Measurements from ENCODE around the gene HLTF.
"Not testable (repeated sequence)": the region's sequence is repeated elsewhere in the genome, so short reads cannot be mapped to it uniquely, and the experiment has no call there.

Gene HLTF

GRCh38 chr3:149104484-149104883 lies 18.2 kb upstream of the HLTF start:
- TF ChIP-seq, protein P1, sequence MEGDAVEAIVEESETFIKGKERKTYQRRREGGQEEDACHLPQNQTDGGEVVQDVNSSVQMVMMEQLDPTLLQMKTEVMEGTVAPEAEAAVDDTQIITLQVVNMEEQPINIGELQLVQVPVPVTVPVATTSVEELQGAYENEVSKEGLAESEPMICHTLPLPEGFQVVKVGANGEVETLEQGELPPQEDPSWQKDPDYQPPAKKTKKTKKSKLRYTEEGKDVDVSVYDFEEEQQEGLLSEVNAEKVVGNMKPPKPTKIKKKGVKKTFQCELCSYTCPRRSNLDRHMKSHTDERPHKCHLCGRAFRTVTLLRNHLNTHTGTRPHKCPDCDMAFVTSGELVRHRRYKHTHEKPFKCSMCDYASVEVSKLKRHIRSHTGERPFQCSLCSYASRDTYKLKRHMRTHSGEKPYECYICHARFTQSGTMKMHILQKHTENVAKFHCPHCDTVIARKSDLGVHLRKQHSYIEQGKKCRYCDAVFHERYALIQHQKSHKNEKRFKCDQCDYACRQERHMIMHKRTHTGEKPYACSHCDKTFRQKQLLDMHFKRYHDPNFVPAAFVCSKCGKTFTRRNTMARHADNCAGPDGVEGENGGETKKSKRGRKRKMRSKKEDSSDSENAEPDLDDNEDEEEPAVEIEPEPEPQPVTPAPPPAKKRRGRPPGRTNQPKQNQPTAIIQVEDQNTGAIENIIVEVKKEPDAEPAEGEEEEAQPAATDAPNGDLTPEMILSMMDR (IDR thresholded peaks at IDR 0.05; ENCODE audit: low read depth, low read length), result no peak
- no peak overlapping the region for H3K4me3 ChIP-seq (ENCODE audit: low read depth, low read length)

DNA sequence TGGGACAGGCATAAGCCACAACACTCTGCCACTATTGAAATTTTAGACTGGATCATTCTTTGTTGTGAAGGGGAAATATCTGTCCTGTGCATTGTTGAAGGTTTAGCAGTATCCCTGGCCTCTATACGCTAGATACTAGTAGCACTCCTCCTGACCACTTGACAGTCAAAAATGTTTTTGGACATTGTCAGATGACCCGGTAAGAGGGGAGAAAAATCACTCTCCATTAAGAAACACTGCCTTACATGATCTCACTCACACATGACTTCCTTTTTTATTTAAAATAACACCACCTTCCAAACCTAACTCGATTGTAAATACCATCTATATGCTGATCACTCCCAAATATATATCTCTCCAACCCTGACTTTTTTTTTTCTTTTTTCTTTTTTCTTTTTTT lies 15.3 kb upstream of the HLTF start:
- H3K4me3 ChIP-seq (ENCODE audit: low read depth, low read length), result no peak overlapping the region

DNA sequence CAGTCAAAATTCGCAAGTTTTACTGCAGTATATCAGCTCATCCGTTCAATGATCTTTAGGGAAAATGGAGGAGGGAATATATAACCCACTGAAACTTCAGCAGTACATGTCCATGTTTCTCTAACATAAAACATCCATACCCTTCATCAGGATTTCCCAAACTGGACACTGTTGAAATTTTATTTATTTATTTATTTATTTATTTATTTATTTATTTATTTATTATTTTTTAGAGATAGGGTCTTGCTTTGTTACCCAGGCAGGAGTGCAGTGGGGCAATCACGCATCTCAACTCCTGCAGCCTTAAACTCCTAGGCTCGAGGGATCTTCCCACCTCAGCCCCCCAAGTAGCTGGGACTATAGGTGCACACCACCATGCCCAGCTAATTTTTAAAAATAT lies 14.8 kb upstream of the HLTF start:
- H3K4me3 ChIP-seq (ENCODE audit: low read depth, low read length), result no peak overlapping the region
- TF ChIP-seq, protein P1 (IDR thresholded peaks at IDR 0.05; ENCODE audit: low read depth, low read length), result no peak

More for the DNA sequence above, 15.3 kb upstream of the HLTF start:
- TF ChIP-seq, protein P1 (IDR thresholded peaks at IDR 0.05; ENCODE audit: low read depth, low read length), result no peak

GRCh38 chr3:149097987-149098386 lies 11.7 kb upstream of the HLTF start:
- not testable (repeated sequence) for H3K4me3 ChIP-seq (ENCODE audit: low read depth, low read length)

GRCh38 chr3:149095487-149095886 lies 9.2 kb upstream of the HLTF start:
- TF ChIP-seq, protein P1 (IDR thresholded peaks at IDR 0.05; ENCODE audit: low read depth, low read length), result no peak
- H3K4me3 ChIP-seq (ENCODE audit: low read depth, low read length), result no peak overlapping the region

GRCh38 chr3:149091983-149092382 lies 5.7 kb upstream of the HLTF start:
- H3K4me3 ChIP-seq (ENCODE audit: low read depth, low read length), result no peak overlapping the region
- TF ChIP-seq, protein P1 (IDR thresholded peaks at IDR 0.05; ENCODE audit: low read depth, low read length), result no peak

GRCh38 chr3:149090907-149091306 lies 4.6 kb upstream of the HLTF start:
- no peak overlapping the region for H3K4me3 ChIP-seq (ENCODE audit: low read depth, low read length)

DNA sequence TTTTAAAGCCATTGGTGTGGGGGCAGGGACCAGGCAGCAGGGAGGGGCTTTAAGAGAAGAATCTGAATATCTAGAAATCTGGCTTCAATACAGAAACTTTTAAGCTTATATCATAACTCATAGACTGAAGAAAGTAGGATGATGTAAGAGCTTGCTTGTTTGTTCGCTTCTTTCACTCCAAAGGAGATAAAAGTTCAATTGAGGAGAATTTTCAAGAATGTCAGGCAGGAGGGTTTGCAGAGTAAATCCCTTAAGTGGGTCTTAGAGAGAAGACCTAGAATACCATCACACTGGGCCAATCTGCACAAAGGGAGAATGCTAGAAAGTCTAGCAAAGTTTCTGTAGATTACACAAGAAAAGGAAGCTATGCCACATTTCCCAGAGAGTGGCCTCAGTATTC lies 4.1 kb upstream of the HLTF start:
- TF ChIP-seq, protein P1 (IDR thresholded peaks at IDR 0.05; ENCODE audit: low read depth, low read length), result no peak
- no peak overlapping the region for H3K4me3 ChIP-seq (ENCODE audit: low read depth, low read length)

More at GRCh38 chr3:149090907-149091306, 4.6 kb upstream of the HLTF start:
- TF ChIP-seq, protein P1 (IDR thresholded peaks at IDR 0.05; ENCODE audit: low read depth, low read length), result no peak
